HT-29 (cell line): ENCODE measurements around the gene NYAP1. TPM values are rescaled to one million over a fixed set of nuclear protein-coding genes. Genes with fewer than 3 reads are reported as not detected.
"Not testable (repeated sequence)": the region's sequence is repeated elsewhere in the genome, so short reads cannot be mapped to it uniquely, and the experiment has no call there.

Experiments used
- DNase-seq: peaks from one replicate; pipeline ENCODE4 v3.0.0-alpha.2; 2015; ENCODE audit warnings: low spot score
- total RNA-seq: library from RNA; depleted of rRNA; stranded (reverse); fragments of >200 nt; shearing (Covaris generic); gene quantifications from 2 replicates; pipeline ENCODE4 v1.2.3, GENCODE V29; 2014

The NYAP1 gene
- total RNA-seq, 1 experiment from 2014 or later = 0.03 TPM

DNA sequence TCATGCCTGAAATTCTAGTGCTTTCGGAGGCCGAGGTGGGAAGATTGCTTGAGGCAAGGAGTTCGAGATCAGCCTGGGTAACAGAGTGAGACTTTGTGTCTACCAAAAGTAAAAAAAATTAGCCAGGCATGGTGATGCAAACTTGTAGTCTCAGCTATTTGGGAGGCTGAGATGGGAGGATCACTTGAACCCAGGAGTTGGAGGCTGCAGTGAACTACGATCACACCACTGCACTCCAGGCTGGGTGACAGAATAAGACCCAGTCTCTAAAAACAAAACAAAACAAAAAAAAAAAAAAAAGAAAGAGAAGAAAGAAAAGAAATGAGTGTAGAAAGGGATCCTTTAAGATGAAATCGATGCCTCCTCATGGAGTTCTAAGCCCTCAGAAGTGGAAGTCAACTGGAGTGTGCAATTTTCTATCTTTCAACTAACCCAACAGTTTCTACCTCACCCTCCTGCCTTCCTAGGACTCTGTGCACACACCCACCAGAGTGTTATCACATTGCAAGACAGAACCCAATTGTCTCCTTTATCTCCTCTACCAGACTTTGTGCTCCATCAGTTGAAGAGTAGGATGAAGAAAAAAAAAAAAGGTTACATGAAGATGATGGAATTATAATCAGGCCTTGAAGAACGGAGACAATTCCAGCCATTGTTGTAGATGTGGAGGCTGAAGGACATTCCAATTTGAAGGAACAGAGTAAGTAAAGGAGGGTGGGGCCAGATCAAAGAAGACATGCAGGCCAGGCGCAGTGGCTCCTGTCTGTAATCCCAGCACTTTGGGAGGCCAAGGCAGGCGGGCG, 26.9 kb downstream of the NYAP1 start:
- no peak for DNase-seq

DNA sequence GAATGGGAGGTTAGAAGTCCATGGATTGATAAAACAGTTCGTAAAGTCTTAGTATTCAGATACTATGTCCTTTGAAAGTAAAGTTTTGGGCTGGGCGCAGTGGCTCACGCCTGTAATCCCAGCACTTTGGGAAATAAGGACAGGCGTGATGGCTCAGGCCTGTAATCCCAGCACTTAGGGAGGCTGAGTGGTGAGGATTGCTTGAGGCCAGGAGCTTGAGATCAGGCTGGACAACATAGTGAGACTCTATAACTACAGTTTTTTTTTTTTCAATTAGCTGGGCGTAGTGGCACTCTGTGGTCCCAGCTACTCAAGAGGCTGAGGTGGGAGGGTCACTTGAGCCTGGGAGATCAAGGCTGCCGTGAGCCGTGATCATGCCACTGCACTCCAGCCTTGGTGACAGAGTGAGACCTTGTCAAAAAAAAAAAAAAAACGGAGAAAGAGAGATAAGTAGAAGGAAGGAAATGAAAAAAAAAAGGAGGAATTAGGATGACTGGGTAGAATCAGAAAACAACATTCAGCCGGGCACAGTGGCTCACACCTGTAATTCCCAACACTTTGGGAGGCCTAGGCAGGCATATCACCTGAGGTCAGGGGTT, 29.6 kb downstream of the NYAP1 start:
- no peak for DNase-seq

DNA sequence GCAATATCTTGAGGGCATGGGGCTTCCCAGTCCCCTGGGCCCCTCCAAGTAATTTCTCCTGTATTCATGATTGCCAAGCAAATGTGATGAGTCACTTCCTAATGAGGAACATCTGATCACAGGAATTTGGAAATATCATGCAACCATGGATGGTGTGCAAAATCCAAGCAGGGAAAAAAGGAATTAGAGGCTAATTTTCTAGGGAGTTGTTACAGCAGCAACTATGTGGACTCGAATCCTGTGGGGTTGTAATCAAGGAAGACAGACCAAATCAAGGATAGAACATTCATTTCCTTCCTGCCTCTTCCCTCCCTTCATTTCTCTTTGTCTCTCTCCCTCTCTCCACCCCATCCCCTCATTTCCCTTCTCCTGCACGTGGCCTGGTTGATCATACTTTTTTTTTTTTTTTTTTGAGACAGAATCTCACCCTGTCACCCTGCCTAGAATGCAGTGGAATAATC, 31.4 kb downstream of the NYAP1 start:
- no peak for DNase-seq

DNA sequence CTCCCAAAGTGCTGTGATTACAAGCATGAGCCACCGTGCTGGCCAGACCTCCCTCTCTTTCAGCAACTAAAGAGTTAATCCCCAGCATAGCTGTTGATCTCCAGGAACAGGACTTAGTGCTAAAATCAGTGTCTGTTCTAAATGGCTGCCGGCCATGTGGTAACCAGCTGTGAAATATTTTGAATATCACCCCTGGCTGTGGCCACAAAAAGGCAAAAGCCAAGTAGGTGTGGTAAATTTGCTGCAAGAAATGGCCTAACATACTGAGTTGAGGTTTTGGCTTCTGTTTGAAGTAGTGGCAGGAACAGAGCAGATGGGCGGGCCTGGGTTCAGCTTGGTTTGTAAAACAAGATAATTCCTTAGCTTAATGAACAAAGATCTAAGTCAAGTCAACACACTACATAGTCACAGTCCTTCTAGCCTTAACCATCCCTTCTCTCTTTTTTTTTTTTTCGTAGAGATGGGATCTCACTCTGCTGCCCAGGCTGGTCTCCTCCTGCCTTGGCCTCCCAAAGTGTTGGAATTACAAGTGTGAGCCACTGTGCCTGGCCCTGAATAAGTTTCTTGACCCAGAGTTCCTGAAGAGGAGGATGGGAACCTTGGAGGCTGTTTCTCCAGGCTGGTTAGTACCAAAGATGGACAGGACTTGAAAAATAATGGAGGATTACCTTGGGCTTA, 32.5 kb downstream of the NYAP1 start:
- no peak for DNase-seq

DNA sequence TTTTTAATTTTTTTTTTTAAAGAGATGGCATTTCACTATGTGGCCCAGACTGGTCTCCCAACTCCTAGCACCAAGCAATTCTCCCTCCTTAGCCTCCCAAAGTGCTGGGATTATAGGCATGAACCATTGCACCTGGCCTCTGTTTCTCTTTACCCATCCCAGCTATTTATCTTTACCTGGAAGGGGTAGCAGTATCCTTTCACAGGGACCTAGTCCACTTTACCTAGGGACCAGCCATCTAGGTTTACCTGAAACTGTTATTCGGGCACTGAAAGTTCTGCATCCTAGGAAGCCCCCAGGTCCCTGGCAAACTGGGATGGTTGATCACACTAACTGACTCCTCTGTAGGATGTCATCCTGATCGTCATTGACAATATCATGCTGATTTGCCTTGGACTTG, 33.6 kb downstream of the NYAP1 start:
- DNase-seq = no peak

DNA sequence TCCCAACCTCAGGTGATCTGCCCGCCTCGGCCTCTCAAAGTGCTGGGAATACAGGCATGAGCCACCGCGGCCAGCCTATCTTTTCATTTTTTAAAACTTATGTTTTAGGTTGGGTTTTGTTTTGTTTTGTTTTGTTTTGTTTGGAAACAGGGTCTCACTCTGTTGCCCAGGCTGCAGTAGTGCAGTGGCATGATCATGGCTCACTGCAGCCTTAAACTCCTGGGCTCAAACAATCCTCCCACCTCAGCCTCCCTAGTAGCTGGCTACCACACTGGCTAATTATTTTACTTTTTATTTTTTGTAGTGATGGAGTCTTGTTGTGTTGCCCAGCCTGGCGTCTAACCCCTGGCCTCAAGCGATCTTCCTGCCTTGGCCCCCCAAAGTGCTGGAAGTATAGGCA, 35.9 kb downstream of the NYAP1 start:
- no peak for DNase-seq

DNA sequence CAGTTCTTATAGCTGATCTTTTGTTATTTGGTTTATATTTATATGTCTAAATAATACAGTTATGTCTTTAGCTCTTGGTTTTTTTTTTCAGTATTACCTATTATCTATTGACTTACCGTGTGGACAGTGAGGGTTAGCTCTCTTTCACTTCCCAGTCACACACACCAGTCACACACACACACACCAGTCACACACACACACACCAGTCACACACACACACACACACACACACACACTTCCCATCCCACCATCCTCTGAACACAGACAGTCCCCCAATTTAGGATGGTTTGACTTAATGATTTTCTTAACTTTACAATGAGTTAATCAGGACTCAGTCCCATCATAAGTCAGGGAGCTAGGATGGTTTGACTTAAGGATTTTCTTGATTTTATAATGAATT, 36.4 kb downstream of the NYAP1 start:
- no peak for DNase-seq

DNA sequence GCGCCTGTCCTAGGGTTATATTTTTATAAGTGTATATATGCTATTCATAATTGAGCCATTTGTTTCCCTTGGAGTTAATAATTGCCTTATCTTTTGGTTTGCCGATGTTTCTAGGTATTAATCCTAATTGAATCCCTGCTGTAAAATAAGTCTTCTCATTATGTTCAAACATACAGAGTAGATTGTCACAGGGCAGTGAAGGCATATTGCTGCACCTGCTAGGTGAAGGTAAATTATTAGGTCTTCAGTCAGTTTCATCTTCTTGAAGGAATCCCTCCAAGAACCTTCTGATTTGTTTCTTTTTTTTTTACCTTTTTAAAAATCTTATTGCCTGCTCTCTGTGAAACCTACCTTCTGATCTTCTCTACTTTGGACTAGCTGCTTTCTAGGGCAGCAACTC, 37.3 kb downstream of the NYAP1 start:
- no peak for DNase-seq

DNA sequence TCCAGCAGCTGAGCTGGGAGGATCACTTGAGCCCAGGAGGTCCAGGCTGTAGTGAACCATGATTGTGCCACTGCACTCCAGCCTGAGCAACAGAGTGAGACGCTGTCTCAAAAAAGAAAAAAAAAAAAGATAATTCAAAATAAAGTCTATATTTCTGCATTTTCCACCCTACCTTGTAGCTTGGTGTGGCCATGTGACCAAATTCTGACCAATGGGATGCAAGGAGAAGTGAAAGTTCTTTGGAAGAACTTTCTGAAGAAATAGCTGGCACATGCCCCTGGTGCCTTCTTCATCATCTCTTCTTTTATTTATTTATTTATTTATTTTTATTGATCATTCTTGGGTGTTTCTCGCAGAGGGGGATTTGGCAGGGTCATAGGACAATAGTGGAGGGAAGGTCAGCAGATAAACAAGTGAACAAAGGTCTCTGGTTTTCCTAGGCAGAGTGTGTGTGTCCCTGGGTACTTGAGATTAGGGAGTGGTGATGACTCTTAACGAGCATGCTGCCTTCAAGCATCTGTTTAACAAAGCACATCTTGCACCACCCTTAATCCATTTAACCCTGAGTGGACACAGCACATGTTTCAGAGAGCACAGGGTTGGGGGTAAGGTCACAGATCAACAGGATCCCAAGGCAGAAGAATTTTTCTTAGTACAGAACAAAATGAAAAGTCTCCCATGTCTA, 38.3 kb downstream of the NYAP1 start:
- DNase-seq = not testable (repeated sequence)

DNA sequence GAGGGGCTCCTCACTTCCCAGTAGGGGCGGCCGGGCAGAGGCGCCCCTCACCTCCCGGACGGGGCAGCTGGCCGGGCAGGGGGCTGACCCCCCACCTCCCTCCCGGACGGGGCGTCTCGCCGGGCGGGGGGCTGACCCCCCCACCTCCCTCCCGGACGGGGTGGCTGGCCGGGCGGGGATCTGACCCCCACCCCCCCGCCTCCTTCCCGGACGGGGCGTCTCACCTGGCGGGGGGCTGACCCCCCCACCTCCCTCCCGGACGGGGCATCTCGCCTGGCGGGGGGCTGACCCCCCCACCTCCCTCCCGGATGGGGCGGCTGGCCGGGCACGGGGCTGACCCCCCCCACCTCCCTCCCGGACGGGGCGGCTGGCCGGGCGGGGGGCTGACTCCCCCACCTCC, 39.5 kb downstream of the NYAP1 start:
- DNase-seq = not testable (repeated sequence)

DNA sequence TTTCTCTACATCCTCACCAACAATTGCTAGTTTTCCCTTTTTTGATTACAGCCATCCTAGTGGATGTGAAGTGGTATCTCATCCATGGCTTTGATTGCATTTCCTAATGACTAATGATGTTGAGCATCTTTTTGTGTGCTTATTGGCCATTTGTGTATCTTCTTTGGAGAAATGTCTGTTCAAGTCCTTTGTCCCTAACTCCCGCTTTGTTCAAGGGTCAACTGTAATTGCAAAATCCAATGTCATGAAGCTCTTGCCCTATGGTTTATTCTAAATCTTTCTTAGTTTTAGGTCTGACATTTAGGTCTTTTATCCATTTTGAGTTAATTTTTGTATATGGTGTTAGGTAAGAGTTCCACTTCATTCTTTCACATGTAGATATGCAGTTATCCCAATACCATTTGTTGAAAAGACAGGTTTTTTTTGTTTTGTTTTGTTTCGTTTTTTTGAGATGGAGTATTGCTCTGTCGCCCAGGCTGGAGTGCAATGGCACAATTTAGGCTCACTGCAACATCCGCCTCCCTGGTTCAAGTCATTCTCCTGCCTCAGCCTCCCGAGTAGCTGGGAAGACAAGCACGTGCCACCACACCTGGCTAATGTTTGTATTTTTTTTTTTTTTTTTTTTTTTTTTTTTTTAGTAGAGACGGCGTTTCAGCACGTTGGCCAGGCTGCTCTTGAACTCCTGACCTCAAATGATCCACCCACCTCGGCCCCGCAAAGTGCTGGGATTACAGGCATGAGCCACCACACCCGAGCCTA, 44.6 kb downstream of the NYAP1 start:
- not testable (repeated sequence) for DNase-seq

DNA sequence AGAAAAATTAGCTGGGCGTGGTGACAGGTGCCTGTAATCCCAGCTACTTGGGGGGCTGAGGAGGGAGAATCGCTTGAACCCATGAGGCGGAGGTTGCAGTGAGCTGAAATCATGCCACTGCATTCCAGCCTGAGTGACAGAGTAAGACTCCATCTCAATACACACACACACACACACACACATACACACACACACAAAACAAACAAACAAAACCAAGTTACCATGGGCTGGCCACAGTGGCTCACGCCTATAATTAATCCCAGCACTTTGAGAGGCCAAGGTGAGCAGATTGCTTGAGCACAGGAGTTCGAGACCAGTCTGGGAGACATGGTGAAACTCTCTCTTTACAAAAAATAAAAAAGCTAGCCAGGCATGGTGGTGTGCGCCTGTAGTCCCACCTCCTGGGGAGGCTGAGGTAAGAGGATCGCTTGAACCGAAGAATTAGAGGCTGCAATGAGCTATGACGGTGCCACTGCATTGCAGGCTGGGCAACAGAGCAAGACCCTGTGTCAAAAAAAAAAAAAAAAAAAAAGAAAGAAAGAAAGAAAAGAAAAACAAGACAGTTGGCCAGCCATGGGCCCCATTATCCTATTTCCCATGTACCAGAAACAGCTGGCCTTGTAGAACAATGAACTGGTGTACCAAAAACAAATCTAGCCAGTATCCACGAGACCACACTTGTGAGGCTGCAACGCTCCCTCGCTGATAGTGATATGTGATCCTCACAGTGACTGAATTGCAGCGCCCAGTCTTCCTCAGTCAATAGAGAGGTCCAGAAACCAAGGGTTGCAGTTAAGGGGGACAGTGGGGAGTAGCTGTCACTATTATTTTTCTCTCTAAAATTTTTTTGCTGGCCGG, 48.7 kb downstream of the NYAP1 start:
- no peak for DNase-seq

DNA sequence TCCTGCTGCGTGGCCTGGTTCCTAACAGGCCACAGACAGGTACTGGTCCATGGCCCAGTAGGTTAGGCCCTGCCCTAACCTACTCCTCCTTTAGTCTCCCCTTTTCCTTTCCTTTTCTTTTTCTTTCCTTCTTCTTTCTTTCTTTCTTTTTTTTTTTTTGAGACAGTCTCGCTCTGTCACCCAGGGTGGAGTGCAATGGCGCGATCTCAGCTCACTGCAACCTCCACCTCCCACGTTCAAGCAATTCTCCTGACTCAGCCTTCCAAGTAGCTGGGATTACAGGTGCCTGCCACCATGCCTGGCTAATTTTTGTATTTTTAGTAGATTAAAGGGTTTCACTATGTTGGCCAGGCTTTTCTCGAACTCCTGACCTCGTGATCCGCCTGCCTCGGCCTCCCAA, 52.3 kb downstream of the NYAP1 start:
- not testable (repeated sequence) for DNase-seq

DNA sequence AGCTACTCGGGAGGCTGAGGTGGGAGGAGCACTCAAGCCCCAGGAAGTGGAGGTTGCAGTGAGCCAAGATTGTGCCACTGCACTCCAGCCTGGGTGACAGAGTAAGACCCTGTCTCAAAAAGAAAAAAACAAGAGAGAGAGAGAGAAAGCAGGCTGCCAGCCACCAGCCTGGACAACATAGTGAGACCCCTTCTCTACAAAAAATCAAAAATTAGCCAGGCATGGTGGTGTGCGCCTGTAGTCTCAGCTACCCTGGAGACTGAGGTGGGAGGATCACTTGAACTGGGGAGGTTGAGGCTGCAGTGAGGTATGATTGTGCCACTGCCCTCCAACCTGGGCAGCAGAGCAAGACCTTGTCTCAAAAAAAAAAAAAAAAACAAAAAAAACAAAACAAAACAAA, 53.0 kb downstream of the NYAP1 start:
- DNase-seq = not testable (repeated sequence)

DNA sequence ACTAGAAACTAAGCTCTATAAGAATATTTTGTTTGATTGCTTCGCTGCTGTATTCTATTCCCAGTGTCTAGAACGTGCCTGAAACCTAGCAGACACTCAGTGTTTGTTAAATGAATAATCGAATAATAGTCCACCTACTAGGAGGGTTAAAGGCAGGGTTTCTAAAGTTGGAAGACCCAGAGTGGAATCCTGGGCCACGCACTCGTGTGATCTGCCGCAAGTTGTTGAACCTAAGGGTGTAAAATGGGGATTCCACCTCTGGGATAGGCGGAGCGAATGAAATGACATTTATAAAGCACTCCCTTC, 54.6 kb downstream of the NYAP1 start:
- DNase-seq = no peak

DNA sequence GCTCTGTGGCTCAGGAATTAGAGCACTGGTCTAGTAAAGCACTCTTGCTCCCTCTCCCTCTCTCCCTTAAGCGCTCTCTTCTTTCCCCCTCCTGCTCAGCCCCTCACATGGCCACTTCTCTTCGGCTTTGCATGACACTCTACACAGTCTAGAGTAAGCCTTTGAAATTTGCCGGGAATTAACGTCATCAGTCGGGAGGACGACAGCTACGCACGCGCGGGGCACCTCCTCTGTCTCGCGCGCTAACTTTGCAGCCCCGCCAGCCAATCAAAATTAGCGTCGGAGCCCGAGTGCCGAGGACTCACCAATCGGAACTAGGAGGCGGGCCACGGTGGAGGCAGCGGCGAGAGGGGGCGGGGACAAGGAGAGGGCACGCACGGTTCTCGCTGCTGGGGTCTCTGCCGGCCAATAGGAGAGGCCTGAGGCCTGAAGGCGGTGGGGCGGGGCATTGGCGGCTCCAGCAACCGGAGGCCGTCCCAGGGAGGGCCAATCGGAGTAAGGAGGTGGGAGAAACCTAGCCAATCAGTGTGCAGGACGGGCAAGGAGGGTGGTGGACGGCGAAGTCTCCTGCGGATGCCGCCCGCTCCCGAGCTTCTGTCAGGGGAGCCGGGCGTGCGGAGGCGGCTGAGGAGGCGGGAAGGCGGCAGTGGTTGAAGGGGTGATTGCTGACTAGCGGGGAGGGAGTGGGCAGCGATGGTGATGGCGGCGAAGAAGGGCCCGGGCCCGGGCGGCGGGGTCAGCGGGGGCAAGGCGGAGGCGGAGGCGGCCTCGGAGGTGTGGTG, 55.1 kb downstream of the NYAP1 start, which contains the start of gene AGFG2:
Gene AGFG2 (plus strand): TSS at position 550 of the 782 bp plus-strand sequence. CDS start 144 bp downstream, at position 694.
- peak; percentile 100 for DNase-seq

DNA sequence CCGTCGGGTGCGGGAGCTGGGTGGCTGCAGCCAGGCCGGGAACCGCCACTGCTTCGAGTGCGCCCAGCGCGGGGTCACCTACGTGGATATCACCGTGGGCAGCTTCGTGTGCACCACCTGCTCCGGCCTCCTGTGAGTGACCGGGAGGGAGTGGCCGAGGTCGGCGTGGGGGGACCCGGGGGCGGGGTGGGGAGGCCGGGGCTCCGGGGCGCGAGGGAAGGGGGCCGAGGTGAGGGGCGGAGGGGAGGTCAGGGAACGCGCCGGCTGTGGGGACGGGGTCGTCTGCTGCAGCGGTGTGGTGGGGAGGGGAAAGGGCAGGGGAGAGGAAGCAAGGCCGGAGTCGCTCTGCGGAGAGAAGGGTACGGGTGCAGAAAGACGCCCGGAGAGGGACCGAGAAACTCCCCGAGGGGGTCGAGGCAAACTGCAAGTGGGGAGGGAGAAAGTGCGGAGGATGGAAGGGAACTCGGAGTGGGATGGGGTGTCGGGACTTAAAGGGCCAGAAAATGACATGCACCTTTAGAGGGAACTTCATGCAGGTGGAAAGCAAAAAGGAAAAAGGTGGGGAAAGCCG, 55.8 kb downstream of the NYAP1 start:
- no peak for DNase-seq

DNA sequence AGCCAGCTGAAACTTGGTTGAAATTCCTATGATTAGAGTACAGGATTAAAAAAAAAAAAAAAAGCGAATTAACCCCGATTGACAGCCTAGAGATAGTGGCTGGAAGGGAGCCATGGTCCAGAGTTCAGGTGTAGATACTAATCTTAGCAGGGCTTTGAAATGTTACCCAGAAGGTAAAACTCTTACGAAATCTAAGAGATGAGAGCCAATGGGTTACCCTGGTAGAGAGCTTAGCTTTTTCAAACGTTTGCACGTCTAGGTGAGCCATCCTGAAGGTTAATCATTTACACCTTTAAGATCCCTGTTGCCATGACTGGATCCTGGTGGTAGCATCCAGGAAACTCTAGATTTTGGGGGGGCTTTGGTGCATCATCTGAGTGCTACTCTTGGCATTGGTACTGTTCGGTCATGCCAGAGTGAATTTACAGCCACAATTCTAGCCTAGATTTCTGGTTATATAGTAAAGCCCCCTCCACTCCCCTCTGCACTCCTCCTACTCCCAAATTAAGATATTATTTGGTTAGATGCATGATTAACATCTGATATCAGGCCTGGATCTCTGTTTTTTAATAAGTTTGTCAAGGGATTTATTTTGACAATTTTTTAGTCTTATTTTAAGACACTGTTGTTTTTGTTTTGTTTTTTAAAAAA, 56.5 kb downstream of the NYAP1 start:
- peak; percentile 72 for DNase-seq

DNA sequence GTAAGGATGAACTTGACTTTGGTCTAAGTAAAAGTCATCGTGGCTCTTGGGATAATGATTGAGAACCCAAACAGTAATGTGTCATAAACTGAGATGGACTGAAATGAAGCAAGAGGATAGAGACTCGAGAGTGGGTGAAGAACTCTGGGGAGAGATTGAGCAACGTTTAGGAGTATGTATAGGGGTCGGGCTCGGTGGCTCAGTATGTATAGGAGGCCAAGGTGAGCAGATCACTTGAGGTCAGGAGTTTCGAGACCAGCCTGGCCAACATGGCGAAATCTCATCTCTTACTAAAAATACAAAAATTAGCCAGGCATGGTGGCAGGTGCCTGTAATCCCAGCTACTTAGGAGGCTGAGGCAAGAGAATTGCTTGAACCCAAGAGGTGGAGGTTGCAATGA, 57.6 kb downstream of the NYAP1 start:
- not testable (repeated sequence) for DNase-seq
